A673 (cell line): ENCODE measurements around the gene FAM9C. TPM values are rescaled to one million over a fixed set of nuclear protein-coding genes. Genes with fewer than 3 reads are reported as not detected.
"Not testable (repeated sequence)": the region's sequence is repeated elsewhere in the genome, so short reads cannot be mapped to it uniquely, and the experiment has no call there.

Experiments used
- BruUV-seq: library from RNA; stranded (reverse); fragments of 400-500 nt; replicated peaks from 2 replicates; lab custom pipeline; 2021; lab: Mats Ljungman, UMichigan
- CTCF ChIA-PET: fragments of 300-600 bp; sonication (Branson Sonifier 250); formaldehyde crosslinking; loops from one replicate; lab custom pipeline; 2022; ENCODE audit warnings: antibody characterized with exemption; lab: Charles Lee
- POLR2A ChIA-PET: fragments of 300-600 bp; sonication (Branson Sonifier 250); formaldehyde crosslinking; loops from one replicate; lab custom pipeline; 2022; ENCODE audit warnings: antibody characterized with exemption; ENCODE audit not compliant: low non-redundant PET; lab: Charles Lee
- DNase-seq: peaks from one replicate; pipeline ENCODE4 v3.0.0-alpha.2; 2015; ENCODE audit warnings: low spot score
- H3K27ac ChIP-seq: fragments of 200-600 bp; sonication (generic); 2 replicates; pipeline ENCODE4 v1.5.1; 2016; ENCODE audit warnings: mixed run types, low read depth, mild to moderate bottlenecking, mixed read lengths, antibody characterized with exemption, low read length; ENCODE audit not compliant: poor library complexity, severe bottlenecking
- H3K27me3 ChIP-seq: fragments of 200-600 bp; sonication (generic); replicated peaks from 2 replicates; pipeline ENCODE4 v1.6.1; 2017; ENCODE audit warnings: mixed run types, low read depth, mild to moderate bottlenecking, mixed read lengths, antibody characterized with exemption, low read length; ENCODE audit not compliant: insufficient read depth, poor library complexity
- H3K36me3 ChIP-seq: fragments of 200-600 bp; sonication (generic); 2 replicates; pipeline ENCODE4 v1.6.1; 2016; ENCODE audit warnings: mixed run types, mild to moderate bottlenecking, mixed read lengths, antibody characterized with exemption, low read length; ENCODE audit not compliant: insufficient read depth, poor library complexity, severe bottlenecking
- H3K4me1 ChIP-seq: fragments of 200-600 bp; sonication (generic); 2 replicates; pipeline ENCODE4 v1.6.1; 2017; ENCODE audit warnings: mixed run types, mild to moderate bottlenecking, mixed read lengths, antibody characterized with exemption, low read length; ENCODE audit not compliant: insufficient read depth, poor library complexity, severe bottlenecking
- H3K4me3 ChIP-seq: fragments of 200-600 bp; sonication (generic); 2 replicates; pipeline ENCODE4 v1.5.1; 2016; ENCODE audit warnings: low read depth, mixed run types, mild to moderate bottlenecking, mixed read lengths, low read length; ENCODE audit not compliant: poor library complexity, severe bottlenecking
- H3K9me3 ChIP-seq: fragments of 200-600 bp; sonication (generic); 2 replicates; pipeline ENCODE4 v1.6.1; 2016; ENCODE audit warnings: mixed run types, low read depth, mild to moderate bottlenecking, mixed read lengths, antibody characterized with exemption, low read length; ENCODE audit not compliant: poor library complexity, severe bottlenecking
- CTCF ChIP-seq: fragments of 300-800, 200-600 bp; sonication (generic); conservative IDR thresholded peaks from 2 replicates; pipeline ENCODE4 v1.5.1; 2017; ENCODE audit warnings: low read depth, mild to moderate bottlenecking, antibody characterized with exemption, low read length, moderate library complexity, mixed read lengths
- EZH2 ChIP-seq: fragments of 200-600 bp; sonication (generic); IDR thresholded peaks from 2 replicates; pipeline ENCODE4 v1.6.1; 2017; ENCODE audit warnings: borderline replicate concordance, low read depth, mild to moderate bottlenecking, mixed read lengths, antibody characterized with exemption, low read length; ENCODE audit not compliant: poor library complexity, severe bottlenecking
- intact Hi-C: fragments of 100-400 bp; cut with micrococcal nuclease; formaldehyde crosslinking; loops from one replicate; pipeline ENCODE4 v1.10.0; 2022; ENCODE audit not compliant: unreplicated experiment
- total RNA-seq: library from RNA; stranded (reverse); gene quantifications from 2 replicates; pipeline ENCODE4 v1.2.3, GENCODE V29; 2021

The FAM9C gene
- total RNA-seq, 1 experiment from 2014 or later, result not detected

DNA sequence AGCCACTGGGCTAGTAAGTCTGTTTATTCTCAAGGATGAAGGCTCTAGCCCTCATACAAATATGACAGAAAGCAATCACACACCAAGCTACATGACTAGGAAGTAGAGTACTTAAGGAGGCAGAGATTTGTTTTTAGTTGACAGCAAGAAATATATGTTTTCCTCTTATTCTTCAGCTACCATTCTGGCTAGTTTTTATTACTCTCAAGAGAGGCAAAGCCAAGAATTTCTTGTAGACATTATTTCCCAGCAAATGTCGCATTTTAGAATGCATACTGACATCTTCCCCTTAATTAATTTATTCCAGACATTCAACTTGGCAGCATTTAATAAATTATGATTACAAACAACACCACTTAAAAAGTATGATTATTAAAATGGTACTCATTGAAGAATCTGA lies 23.4 kb upstream of the FAM9C start:
- Histone ChIP-seq H3K36me3 (no peaks in the 10 kb centered on the region), H3K4me1 (no peaks in the 10 kb centered on the region), H3K4me3 (no peak overlapping the region), H3K27ac (no peak overlapping the region), H3K27me3 (no peaks in the 10 kb centered on the region), H3K9me3 (no peaks in the 10 kb centered on the region)
- no TSS peak for BruUV-seq
- TF ChIP-seq CTCF, result no peak
- no peak for TF ChIP-seq EZH2
- POLR2A ChIA-PET, result no interaction called here
- intact Hi-C loops, result no loop called here
- DNase-seq, result no peak
- CTCF ChIA-PET, result no interaction called here

GRCh38 chrX:13066391-13066790 lies 22.0 kb upstream of the FAM9C start:
- intact Hi-C loops, result no loop called here
- Histone ChIP-seq H3K27ac (no peak overlapping the region), H3K4me1 (no peaks in the 10 kb centered on the region), H3K4me3 (no peak overlapping the region), H3K36me3 (no peaks in the 10 kb centered on the region), H3K9me3 (no peaks in the 10 kb centered on the region), H3K27me3 (no peaks in the 10 kb centered on the region)
- CTCF ChIA-PET, result no interaction called here
- BruUV-seq, result no TSS peak
- DNase-seq, result no peak
- POLR2A ChIA-PET, result no interaction called here
- no peak for TF ChIP-seq EZH2
- no peak for TF ChIP-seq CTCF

DNA sequence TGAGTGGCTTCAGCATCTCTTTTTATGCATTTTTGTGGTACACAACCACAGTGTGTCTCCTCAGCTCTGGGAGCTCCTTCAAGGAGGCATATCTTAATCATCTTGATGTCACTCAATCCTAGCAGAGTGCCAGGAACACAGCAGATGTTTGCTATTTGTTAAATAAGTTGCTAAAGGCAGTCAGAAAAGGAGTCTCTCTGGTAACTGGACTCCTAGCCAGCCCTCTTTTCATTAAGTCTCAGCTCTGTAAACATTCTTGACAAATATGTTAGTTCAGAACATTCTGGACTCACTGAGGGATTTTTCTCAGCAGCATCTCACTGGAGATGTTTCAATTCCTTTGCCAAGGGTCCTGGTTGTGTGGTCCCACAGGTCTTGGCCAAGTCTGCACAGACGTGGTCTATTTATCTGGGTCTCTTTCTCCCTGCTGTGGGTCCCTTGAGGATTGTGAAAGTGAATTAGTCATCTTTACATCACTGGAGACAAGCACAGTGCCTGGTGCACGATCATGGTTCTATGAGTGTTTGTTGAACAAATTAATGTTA lies 20.3 kb upstream of the FAM9C start:
- TF ChIP-seq EZH2, result no peak
- intact Hi-C loops, result no loop called here
- POLR2A ChIA-PET, result no interaction called here

GRCh38 chrX:13063124-13063523 lies 18.7 kb upstream of the FAM9C start:
- H3K4me1 ChIP-seq, H3K9me3 ChIP-seq, DNase-seq, POLR2A ChIA-PET, H3K36me3 ChIP-seq, CTCF ChIA-PET, H3K4me3 ChIP-seq, H3K27ac ChIP-seq, intact Hi-C loops, BruUV-seq, H3K27me3 ChIP-seq: not testable (repeated sequence)

More for the DNA sequence above, 20.3 kb upstream of the FAM9C start:
- CTCF ChIA-PET, result no interaction called here
- Histone ChIP-seq H3K27me3 (no peaks in the 10 kb centered on the region), H3K9me3 (no peaks in the 10 kb centered on the region), H3K4me1 (no peaks in the 10 kb centered on the region), H3K4me3 (no peak overlapping the region), H3K27ac (no peak overlapping the region), H3K36me3 (no peaks in the 10 kb centered on the region)
- DNase-seq, result no peak
- BruUV-seq, result no TSS peak

- H3K27me3 ChIP-seq, DNase-seq, BruUV-seq, CTCF ChIA-PET, H3K4me3 ChIP-seq, H3K36me3 ChIP-seq, H3K9me3 ChIP-seq, H3K27ac ChIP-seq, intact Hi-C loops, H3K4me1 ChIP-seq: not testable (repeated sequence)
- POLR2A ChIA-PET, result interaction anchor here (0.6 kb wide), 1 partner anchor 15 kb away, joined by 3 read pairs; no protein-coding TSS in a partner anchor
Measured at GRCh38 chrX:13062331-13062730, 17.9 kb upstream of the FAM9C start.

DNA sequence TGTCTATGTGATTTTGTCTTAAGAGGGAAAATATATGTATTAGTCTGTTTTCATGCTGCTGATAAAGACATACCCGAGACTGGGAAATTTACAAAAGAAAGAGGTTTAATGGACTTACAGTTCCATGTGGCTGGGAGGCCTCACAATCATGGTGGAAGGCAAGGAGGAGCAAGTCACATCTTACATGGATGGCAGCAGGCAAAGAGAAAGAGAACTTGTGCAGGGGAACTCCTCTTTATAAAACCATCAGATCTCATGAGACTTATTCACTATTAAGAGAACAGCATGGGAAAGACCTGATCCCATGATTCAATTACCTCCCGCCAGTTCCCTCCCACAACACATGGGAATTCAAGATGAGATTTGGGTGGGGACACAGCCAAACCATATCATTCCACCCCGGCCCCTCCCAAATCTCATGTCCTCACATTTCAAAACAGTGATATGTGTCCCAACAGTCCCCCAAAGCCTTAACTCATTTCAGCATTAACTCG lies 16.8 kb upstream of the FAM9C start:
- DNase-seq, H3K36me3 ChIP-seq, CTCF ChIA-PET, H3K27ac ChIP-seq, POLR2A ChIA-PET, intact Hi-C loops, H3K4me3 ChIP-seq, H3K27me3 ChIP-seq, H3K9me3 ChIP-seq, BruUV-seq, H3K4me1 ChIP-seq: not testable (repeated sequence)
